T1000 (cell line): ENCODE data around the gene ZNF740.
"Not testable (repeated sequence)": the region's sequence is repeated elsewhere in the genome, so short reads cannot be mapped to it uniquely, and the experiment has no call there.

Experiments used
- DNase-seq: peaks from one replicate; lab custom pipeline; 2025; ENCODE audit warnings: mixed read lengths; lab: John Stamatoyannopoulos, UW

ZNF740 gene

GRCh38 chr12:53194973-53195372 is 14.5 kb downstream of the ZNF740 start:
- DNase-seq, result no peak

- DNase-seq, result no peak
Measured at GRCh38 chr12:53195516-53196420, 15.2 kb downstream of the ZNF740 start.

GRCh38 chr12:53196486-53196885 is 16.0 kb downstream of the ZNF740 start:
- no peak for DNase-seq

GRCh38 chr12:53197011-53197640 is 16.6 kb downstream of the ZNF740 start:
- DNase-seq, result no peak

- DNase-seq, result no peak
Measured at GRCh38 chr12:53198486-53199110, 18.1 kb downstream of the ZNF740 start.

- DNase-seq, result no peak
Measured at GRCh38 chr12:53199700-53200099, 19.2 kb downstream of the ZNF740 start.

GRCh38 chr12:53200107-53200457 is 19.6 kb downstream of the ZNF740 start:
- no peak for DNase-seq

- DNase-seq, result no peak
Measured at GRCh38 chr12:53200458-53201176, 20.1 kb downstream of the ZNF740 start.

- no peak for DNase-seq
Measured at GRCh38 chr12:53201177-53201541, 20.6 kb downstream of the ZNF740 start.

GRCh38 chr12:53201639-53202038 is 21.1 kb downstream of the ZNF740 start:
- DNase-seq, result no peak

GRCh38 chr12:53202316-53202715 is 21.8 kb downstream of the ZNF740 start:
- DNase-seq, result not testable (repeated sequence)

- no peak for DNase-seq
Measured at GRCh38 chr12:53204351-53204750, 23.8 kb downstream of the ZNF740 start.

GRCh38 chr12:53205747-53206419 is 25.4 kb downstream of the ZNF740 start:
- peak; percentile 64 for DNase-seq

- no peak for DNase-seq
Measured at GRCh38 chr12:53207042-53207441, 26.5 kb downstream of the ZNF740 start, which contains the start of gene ITGB7. Gene ITGB7 (minus strand): TSS chr12:53207251. CDS start chr12:53200443, 6,808 bp downstream.

- DNase-seq, result no peak
Measured at GRCh38 chr12:53208435-53208834, 27.9 kb downstream of the ZNF740 start.

- DNase-seq, result no peak
Measured at GRCh38 chr12:53208877-53209463, 28.4 kb downstream of the ZNF740 start.

- DNase-seq, result no peak
Measured at GRCh38 chr12:53210843-53211242, 30.3 kb downstream of the ZNF740 start.

- no peak for DNase-seq
Measured at GRCh38 chr12:53211476-53212381, 31.2 kb downstream of the ZNF740 start.

- DNase-seq, result no peak
Measured at GRCh38 chr12:53212931-53213330, 32.4 kb downstream of the ZNF740 start.

GRCh38 chr12:53213348-53213747 is 32.8 kb downstream of the ZNF740 start:
- DNase-seq, result peak; percentile 70
